Fibroblast of skin of right biceps (primary cell): ENCODE results near the gene PSMD9.
"Not testable (repeated sequence)": the region's sequence is repeated elsewhere in the genome, so short reads cannot be mapped to it uniquely, and the experiment has no call there.

ENCODE experiments used
- DNase-seq: peaks from one replicate; pipeline ENCODE4 v3.0.0-alpha.2; 2013

PSMD9 gene

GRCh38 chr12:121926874-121927706 lies 38.5 kb downstream of the PSMD9 start:
- DNase-seq: no peak

- no peak for DNase-seq
Measured at GRCh38 chr12:121927813-121928212, 39.2 kb downstream of the PSMD9 start.

DNA sequence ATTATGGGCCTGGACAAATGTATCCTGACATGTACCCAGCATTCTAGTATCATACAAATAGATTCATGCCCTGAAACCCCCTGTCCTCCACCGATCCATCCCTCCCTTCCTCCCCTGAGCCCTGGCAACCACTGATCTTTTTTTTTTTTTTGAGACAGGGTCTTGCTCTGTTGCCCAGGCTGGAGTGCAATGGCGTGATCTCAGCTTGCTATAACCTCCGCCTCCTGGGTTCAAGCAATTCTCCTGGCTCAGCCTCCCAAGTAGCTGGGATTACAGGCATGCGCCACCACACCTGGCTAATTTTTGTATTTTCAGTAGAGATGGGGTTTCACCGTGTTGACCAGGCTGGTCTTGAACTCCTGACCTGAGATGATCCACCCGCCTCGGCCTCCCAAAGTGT lies 41.0 kb downstream of the PSMD9 start:
- not testable (repeated sequence) for DNase-seq

DNA sequence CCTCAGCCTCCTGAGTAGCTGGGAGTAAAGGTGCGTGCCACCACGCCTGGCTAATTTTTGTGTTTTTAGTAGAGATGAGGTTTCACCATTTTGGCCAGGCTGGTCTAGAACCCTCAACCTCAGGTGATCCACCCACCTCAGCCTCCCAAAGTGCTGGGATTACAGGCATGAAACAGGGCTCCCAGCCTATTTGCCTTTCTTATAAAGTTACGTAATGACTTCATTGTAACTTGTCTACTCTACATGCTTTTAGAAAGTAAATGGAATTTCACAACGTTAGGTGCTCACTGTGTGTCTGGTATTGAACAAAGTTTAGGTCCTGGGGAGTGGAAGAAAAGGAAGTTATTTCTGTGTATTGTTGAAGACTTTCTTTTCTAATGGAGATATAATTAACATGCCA lies 42.3 kb downstream of the PSMD9 start:
- no peak for DNase-seq

GRCh38 chr12:121932176-121932536 lies 43.6 kb downstream of the PSMD9 start:
- DNase-seq: no peak

- DNase-seq: no peak
Measured at GRCh38 chr12:121932914-121933521, 44.4 kb downstream of the PSMD9 start.

- peak; percentile 66 for DNase-seq
Measured at GRCh38 chr12:121933522-121934308, 45.1 kb downstream of the PSMD9 start.

DNA sequence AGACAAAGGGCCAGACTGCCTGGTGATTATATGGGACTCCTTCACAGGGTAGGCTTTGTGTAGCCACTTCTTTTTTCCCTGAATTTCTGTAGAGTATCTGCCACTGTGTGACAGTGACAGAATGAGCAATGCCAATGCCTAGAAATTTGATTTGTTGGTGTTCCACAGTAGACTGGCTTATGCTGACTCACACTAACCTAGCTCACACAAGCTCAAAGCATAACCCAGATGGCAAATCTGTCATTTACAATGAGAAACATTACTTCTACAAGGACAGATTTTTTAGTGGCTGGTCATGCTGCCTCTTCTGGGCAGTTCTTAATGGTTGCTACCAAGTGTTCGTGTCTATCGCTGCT lies 45.7 kb downstream of the PSMD9 start:
- no peak for DNase-seq

DNA sequence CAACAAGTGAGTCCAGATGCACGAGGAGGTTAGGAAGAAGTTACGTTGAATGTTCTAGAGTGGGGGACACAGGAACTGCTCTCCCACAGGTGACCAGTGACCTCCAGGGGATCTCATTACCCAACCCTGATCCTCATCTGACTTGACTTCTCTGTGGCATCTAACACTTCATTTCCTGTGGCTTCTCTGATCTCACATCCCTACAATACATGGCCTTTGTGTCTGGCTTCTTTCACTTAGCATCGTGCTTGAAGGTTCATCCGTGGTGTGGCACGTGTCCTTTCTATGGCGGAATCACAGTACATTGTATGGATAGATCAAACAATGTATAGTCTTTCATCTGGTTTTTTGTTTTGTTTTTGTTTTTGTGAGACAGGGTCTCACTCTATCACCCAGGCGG lies 49.1 kb downstream of the PSMD9 start:
- no peak for DNase-seq

DNA sequence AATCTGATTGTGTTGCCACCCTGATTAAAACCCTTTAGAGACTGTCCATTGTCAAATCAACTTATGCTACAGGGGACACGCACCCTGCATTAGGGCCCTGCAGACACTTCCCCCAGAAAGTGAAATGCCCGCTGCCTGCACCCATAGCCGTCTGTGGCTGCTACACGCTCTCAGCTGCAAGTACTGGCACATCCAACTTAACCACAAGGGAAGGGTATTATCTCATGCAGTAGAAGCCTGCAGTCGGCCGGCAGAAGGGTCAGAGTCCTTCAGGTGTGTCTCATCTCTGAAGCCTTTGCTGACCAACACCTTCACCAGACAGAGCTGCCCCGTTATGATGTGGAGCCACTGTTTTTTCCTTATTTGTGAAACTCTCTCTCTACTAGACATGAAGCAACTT lies 50.6 kb downstream of the PSMD9 start:
- DNase-seq: no peak

GRCh38 chr12:121939992-121940766 lies 51.6 kb downstream of the PSMD9 start:
- DNase-seq: no peak

GRCh38 chr12:121942145-121942718 lies 53.6 kb downstream of the PSMD9 start:
- peak; percentile 87 for DNase-seq

DNA sequence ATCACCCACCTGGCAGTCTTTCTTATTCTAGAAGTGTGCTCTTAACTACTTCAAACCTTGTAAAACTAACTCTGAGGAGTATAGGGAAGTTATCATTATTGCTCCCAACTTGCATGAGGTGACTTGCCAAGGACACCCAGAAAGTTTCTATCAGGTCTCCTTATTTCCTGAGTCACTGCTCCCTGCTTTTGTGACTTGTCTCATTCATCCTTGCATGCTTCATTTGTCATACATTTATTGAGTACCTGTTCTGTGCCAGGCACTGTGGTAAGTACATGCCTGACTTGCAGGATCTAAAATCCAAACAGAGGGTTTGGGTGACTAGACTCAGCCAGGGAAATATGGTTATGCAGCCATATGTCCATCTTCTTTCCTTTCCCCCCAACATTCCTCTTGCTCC lies 55.3 kb downstream of the PSMD9 start:
- DNase-seq: no peak

- DNase-seq: no peak
Measured at GRCh38 chr12:121946313-121947025, 57.9 kb downstream of the PSMD9 start.

DNA sequence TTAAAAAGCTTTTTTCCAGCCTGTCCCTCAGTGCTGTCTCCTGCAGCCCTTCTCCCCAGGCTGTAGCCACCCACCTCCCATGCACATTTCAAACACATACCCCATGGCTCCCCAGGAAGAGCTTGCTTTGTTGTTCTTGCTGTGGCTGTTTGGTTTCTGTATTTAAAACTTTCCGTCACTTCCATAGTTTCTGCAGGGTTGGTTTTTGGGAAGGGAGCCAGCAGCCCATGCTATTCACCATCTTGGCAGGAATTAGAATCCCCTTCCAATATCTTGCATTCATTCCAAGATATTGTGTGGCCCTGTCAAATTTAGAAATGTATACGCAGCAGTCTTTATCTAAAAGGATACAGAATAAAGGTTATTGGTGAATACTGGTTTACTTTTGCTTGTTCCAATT lies 59.4 kb downstream of the PSMD9 start:
- no peak for DNase-seq

DNA sequence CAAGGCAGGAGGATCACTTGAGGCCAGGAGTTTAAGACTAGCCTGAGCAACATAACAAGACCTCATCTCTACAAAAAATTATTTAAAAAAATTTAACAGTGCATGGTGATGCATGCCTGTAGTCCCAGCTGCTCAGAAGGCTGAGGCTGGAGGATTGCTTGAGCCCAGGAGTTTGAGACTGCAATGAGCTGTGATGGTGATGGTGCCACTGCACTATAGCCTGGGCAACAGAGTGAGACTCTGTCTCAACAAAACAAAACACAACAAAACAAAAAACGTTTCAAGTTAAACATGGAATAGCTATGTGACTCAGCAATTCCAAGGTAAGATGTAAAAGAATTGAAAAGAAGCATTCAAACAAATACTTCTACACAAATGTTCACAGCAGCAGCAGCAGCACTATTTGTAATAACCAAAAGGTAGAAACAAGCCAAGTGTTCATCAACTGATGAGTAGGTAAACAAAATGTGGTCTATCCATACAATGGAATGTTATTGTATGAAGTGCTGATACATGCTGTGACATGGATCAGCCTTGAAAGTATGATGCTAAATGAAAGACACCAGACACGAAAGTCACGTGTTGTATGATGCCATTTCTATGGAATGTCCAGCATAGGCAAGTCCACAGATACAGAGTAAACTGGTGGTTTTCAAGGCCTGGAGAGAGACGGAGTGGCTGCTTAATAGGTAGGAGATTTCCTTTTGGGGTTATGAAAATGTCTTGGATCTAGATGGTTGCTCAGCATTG lies 61.2 kb downstream of the PSMD9 start:
- peak; percentile 92 for DNase-seq

DNA sequence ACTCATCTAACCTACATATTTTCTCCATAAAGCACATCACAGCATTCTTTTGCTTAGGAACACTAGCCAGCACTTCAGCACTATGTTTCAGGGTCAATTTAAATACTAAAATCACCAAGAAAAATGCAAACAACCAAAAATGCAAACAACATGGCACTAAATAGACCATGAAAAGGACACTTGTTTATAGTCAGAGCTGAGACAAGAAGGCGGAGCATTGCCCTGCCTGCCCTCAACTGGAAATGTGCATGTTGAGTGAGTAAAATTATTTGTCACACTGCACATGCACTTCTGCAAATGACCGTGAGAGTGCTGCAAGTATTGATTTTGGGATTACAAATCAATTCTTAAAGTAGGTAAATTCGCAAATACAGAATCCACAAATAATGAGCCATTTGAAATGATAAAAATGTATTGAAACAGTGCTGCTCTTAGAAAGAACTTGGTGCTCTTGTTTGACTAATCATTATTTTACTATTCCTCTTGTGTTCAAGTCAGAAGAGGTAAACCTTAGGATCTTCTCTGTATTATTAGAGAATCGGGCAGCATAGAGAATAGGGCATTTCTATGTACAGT lies 64.6 kb downstream of the PSMD9 start:
- no peak for DNase-seq

DNA sequence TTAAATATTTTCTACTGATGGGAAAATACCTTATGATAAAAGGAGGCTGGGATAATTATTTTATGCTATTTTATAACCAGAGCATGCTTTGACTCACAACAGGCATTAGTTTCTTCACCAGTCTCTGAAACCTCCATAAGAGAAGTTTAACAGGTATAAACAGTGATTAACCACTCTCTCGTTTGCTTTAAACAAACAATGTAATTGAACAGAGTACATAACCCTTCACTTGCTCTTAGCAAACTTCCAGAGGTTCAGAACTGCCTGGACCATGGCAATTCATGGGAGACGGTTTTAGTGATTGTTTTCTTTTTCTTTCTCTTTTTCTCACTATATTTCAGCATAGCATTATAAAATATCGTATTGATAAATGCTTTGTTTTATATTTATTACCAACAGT lies 65.1 kb downstream of the PSMD9 start:
- no peak for DNase-seq

GRCh38 chr12:121955258-121956237 lies 67.0 kb downstream of the PSMD9 start:
- DNase-seq: no peak
